Prostate gland (tissue), 2 donors: ENCODE measurements around the gene GNPAT. TPM values are rescaled to one million over a fixed set of nuclear protein-coding genes. Genes with fewer than 3 reads are reported as not detected.

Experiments
- DNase-seq: peaks from one replicate; pipeline ENCODE4 v3.0.0-alpha.2; 2019; ENCODE audit warnings: low spot score
- H3K27ac ChIP-seq, 2 donors: fragments of 200-600 bp; sonication (generic); 2 replicates each; pipeline ENCODE4 v1.5.1; 2017 to 2019
- H3K27me3 ChIP-seq: fragments of 200-600 bp; sonication (generic); replicated peaks from 2 replicates; pipeline ENCODE4 v1.5.1; 2019; ENCODE audit not compliant: insufficient read depth
- H3K36me3 ChIP-seq, 2 donors: fragments of 200-600 bp; sonication (generic); 1 replicate in 1 of 2; 2 replicates in 1 of 2; pipeline versions ENCODE4 v1.5.1 to v1.8.1; 2017 to 2019
- H3K4me1 ChIP-seq: fragments of 200-600 bp; sonication (generic); replicated peaks from 2 replicates; pipeline ENCODE4 v1.5.1; 2019
- H3K4me3 ChIP-seq, 2 donors: fragments of 200-600 bp; sonication (generic); 2 replicates each; pipeline ENCODE4 v1.5.1; 2017 to 2019
- H3K9me3 ChIP-seq: fragments of 200-600 bp; sonication (generic); 2 replicates; pipeline ENCODE4 v1.5.1; 2017
- POLR2A ChIP-seq: fragments of 450-650 bp; IDR thresholded peaks from one replicate; pipeline ENCODE4 v1.6.1; 2016; ENCODE audit warnings: antibody characterized with exemption, mild to moderate bottlenecking
- POLR2AphosphoS5 ChIP-seq: sonication (generic); formaldehyde crosslinking; IDR thresholded peaks from one replicate; pipeline ENCODE4 v1.6.1; 2017; ENCODE audit warnings: antibody characterized with exemption
- WGBS: methylation state at CpG from one replicate; pipeline ENCODE4 v1.1.5; 2018; 5-methylcytosine and 5-hydroxymethylcytosine counted together
- intact Hi-C: fragments of 100-400 bp; cut with DNase I; formaldehyde crosslinking; loops from one replicate; pipeline ENCODE4 v1.14.2; 2022
- total RNA-seq, 2 donors: library from RNA; depleted of rRNA; stranded (reverse); fragments of >200 nt; gene quantifications; one replicate each; pipeline ENCODE4 v1.1.0, GENCODE V29; 2016
- TF ChIP-seq, protein P1 (sequence below), 4 experiments: fragments of 200-600 bp in 2 of 4; fragments of 450-650 bp in 2 of 4; sonication (generic) in 2 of 4; IDR thresholded peaks; 1 replicate in 3 of 4; 2 replicates in 1 of 4; pipeline ENCODE4 v1.5.1; 2016 to 2019; ENCODE audit warnings: antibody characterized with exemption in 4 of 4, mild to moderate bottlenecking in 2 of 4, moderate library complexity in 2 of 4

The GNPAT gene
- total RNA-seq, 2 donors from 2014 or later, result 40.6 to 45.2 TPM

DNA sequence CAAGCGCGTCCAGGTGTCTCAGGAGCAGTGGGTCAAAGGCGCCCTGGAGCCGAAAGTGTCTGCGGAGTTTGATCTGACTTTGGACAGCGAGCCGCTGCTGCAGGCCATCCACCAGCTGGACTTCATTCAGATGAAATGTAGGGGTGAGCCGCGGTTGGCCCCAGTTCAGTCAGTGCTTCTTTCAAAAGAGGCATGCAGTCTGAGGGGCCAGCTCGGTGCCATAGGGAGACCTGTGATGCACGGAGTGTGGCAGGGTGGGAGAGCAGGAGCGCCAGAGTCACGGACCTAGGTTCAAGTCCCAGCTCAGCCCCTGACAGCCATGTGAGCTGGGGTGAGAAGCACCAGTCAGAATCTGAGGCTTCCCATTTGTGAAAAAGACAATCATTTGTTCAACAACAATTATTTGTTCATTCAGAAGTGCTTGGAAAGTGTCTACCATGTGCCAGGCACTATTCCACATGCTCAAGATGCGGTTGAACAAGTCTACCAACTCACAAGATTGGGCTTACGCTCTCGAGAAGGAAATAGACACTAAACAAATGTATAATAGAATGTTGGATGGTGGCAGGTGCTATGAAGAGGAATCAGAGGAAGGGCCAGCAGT is 39.5 kb upstream of the GNPAT start:
- H3K9me3 ChIP-seq, result no peaks in the 10 kb centered on the region
- TF ChIP-seq POLR2A (no peak), POLR2AphosphoS5 (no peak)
- TF ChIP-seq, protein P1, sequence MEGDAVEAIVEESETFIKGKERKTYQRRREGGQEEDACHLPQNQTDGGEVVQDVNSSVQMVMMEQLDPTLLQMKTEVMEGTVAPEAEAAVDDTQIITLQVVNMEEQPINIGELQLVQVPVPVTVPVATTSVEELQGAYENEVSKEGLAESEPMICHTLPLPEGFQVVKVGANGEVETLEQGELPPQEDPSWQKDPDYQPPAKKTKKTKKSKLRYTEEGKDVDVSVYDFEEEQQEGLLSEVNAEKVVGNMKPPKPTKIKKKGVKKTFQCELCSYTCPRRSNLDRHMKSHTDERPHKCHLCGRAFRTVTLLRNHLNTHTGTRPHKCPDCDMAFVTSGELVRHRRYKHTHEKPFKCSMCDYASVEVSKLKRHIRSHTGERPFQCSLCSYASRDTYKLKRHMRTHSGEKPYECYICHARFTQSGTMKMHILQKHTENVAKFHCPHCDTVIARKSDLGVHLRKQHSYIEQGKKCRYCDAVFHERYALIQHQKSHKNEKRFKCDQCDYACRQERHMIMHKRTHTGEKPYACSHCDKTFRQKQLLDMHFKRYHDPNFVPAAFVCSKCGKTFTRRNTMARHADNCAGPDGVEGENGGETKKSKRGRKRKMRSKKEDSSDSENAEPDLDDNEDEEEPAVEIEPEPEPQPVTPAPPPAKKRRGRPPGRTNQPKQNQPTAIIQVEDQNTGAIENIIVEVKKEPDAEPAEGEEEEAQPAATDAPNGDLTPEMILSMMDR (IDR thresholded peaks at IDR 0.05), result no peak
- H3K4me3 ChIP-seq, result no peak overlapping the region
- WGBS, result 75% methylated on average over 14 of the region's 16 CpGs
- H3K27ac ChIP-seq, result no peak overlapping the region
- intact Hi-C loops, result no loop called here
- H3K27me3 ChIP-seq, result no peaks in the 10 kb centered on the region
- no peaks in the 10 kb centered on the region for H3K36me3 ChIP-seq
- H3K4me1 ChIP-seq, result no peaks in the 10 kb centered on the region
- no peak for DNase-seq

DNA sequence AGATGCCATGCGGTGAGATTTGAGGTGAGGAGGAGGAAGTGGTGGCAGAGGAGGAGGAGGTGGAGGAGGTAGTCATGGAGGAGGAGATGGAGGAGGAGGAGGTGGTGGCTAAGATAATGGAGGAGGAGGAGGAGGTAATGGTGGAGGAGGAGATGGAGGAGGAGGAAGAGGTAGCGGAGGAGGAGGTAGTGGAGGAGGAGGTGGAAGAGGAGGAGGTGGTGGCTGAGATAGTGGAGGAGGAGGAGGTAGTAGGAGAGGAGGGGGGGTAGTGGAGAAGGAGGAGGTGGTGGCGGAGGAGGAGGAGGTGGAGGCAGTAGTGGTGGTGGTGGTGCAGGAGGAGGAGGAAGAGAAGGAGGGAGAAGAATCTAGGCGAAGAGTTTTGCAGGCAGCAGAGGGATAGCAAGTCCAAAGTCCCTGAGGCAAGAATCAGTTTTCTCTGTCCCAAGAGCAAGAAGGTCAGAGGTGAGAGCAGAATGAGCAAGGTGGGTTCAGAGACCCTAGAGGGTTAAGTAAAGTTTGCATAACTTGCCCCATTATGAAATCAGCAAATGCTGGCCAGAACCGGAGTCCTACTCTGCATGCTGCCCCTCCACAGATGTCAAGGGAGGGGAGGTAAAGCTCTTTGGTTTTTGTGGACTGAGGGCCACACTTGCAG is 38.9 kb upstream of the GNPAT start:
- WGBS, result 59% methylated on average over 5 of the region's 5 CpGs
- DNase-seq, result no peak
- Histone ChIP-seq H3K36me3 (no peaks in the 10 kb centered on the region), H3K9me3 (no peaks in the 10 kb centered on the region), H3K4me3 (no peak overlapping the region), H3K27me3 (no peaks in the 10 kb centered on the region), H3K27ac (no peak overlapping the region), H3K4me1 (no peaks in the 10 kb centered on the region)
- TF ChIP-seq, protein P1 (IDR thresholded peaks at IDR 0.05), result no peak
- TF ChIP-seq POLR2AphosphoS5 (no peak), POLR2A (no peak)
- intact Hi-C loops, result no loop called here

DNA sequence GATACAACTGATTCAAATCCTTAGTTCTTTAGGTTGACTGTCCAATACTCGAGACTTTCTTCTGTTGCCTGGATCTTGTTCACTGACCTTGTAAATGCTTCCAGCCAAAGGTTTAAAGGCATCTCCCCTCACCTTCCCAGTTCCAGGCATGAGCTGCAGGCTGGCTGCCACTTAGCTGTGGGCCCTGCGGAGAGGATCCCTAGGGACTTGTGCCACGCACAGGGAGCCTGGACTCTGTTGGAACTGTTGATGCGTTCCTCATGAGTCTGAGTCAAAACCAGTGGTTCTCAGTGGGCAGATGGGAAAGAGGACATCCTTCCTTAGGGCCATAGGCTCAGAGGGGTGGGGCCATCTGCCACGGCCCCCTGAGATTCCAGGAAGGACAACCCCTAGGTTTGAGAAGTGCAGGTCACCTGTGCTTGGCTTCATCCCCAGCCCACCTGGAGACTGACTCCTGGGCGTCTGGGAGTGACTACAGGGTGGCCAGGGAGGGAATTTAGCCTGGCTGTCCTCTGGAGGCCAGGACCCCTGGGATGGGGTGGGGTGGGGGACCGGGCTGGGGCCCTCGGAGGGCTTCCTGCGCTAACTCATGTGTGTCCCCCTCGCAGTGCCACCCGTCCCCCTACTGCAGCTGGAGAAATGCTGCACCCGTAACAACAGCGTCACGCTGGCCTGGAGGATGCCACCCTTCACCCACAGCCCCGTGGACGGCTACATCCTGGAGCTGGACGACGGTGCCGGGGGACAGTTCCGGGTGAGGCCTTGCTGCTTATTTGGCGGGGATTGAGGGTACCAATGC is 37.6 kb upstream of the GNPAT start:
- no peak for DNase-seq
- Histone ChIP-seq H3K4me3 (no peak overlapping the region), H3K9me3 (no peaks in the 10 kb centered on the region), H3K27me3 (no peaks in the 10 kb centered on the region), H3K27ac (no peak overlapping the region), H3K36me3 (no peaks in the 10 kb centered on the region), H3K4me1 (no peaks in the 10 kb centered on the region)
- TF ChIP-seq POLR2AphosphoS5, result no peak
- TF ChIP-seq, protein P1 (IDR thresholded peaks at IDR 0.05), result no peak
- no peak for TF ChIP-seq POLR2A
- WGBS, result 89% methylated on average over 20 of the region's 21 CpGs
- intact Hi-C loops, result no loop called here

DNA sequence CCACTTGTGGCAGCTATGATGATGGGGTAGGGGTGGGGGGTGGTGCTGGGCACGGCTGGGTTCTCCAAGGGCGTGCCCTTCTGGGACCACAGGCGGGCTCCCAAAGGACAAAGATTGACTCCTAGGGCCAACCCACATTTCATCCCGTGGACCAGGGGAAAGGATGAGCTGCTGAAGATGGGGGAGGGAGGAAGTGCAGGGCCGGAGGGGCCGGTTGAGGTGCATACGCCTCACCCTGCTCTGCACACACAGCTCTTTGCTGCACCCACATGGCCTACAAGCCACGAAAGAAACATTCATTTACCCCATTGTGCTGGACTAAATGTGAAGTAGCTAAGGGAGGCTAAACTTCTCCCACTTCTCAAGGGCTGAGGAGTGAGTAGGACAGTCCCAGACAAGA is 34.2 kb upstream of the GNPAT start:
- TF ChIP-seq POLR2AphosphoS5 (no peak), POLR2A (no peak)
- TF ChIP-seq, protein P1 (IDR thresholded peaks at IDR 0.05), result no peak
- H3K9me3 ChIP-seq, result no peaks in the 10 kb centered on the region
- intact Hi-C loops, result no loop called here
- H3K27ac ChIP-seq, result no peak overlapping the region
- no peak for DNase-seq
- no peaks in the 10 kb centered on the region for H3K27me3 ChIP-seq
- no peaks in the 10 kb centered on the region for H3K4me1 ChIP-seq
- H3K4me3 ChIP-seq, result no peak overlapping the region
- WGBS, result 52% methylated on average over 8 of the region's 8 CpGs
- no peaks in the 10 kb centered on the region for H3K36me3 ChIP-seq
